Measurements from ENCODE around the gene BCAP31. TPM values are rescaled to one million over a fixed set of nuclear protein-coding genes. Genes with fewer than 3 reads are reported as not detected.
"Not testable (repeated sequence)": the region's sequence is repeated elsewhere in the genome, so short reads cannot be mapped to it uniquely, and the experiment has no call there.

BCAP31 gene
- total and polyA plus RNA-seq, 7 experiments from 2014 or later, result 80.2 to 329 (median 118) TPM

- ATAC-seq (no peak), DNase-seq (no peak)
- intact Hi-C loops (cut with micrococcal nuclease), result no loop called here
- no peaks in the 10 kb centered on the region for H3K4me1 ChIP-seq (ENCODE audit: control insufficient read depth in 2 of 2, insufficient read depth in 2 of 2, low read length in 2 of 2)
- Mint-ChIP-seq H3K4me3 (no peak overlapping the region), H3K9me3 (no peaks in the 10 kb centered on the region), H3K4me1 (peaks cover 0 to 10% (median under 1%) of the 10 kb centered on the region in 7 donors), H3K36me3 (no peaks in the 10 kb centered on the region), H3K27me3 (peaks cover 0 to 14% (median 3%) of the 10 kb centered on the region in 5 donors), H3K27ac (no peak overlapping the region)
- H3K36me3 ChIP-seq (ENCODE audit: control insufficient read depth in 2 of 3, insufficient read depth in 3 of 3, low read length in 3 of 3), result no peaks in the 10 kb centered on the region
- no peaks in the 10 kb centered on the region for H3K9me3 ChIP-seq (ENCODE audit: control insufficient read depth in 2 of 3, low read length in 3 of 3)
- ChIA-PET POLR2A (no interaction called here), CTCF (no interaction called here)
- H3K27ac ChIP-seq (ENCODE audit: low read depth, low read length), result no peak overlapping the region
- no peaks in the 10 kb centered on the region for H3K27me3 ChIP-seq (ENCODE audit: control insufficient read depth in 2 of 2, insufficient read depth in 2 of 2, low read length in 2 of 2)
- no peak overlapping the region for H3K4me3 ChIP-seq (ENCODE audit: low read length)
These were observed 22.2 kb upstream of the BCAP31 start for GRCh38 chrX:153746359-153746758.

GRCh38 chrX:153745067-153745433 lies 20.9 kb upstream of the BCAP31 start:
- H3K36me3 ChIP-seq (ENCODE audit: control insufficient read depth in 2 of 3, insufficient read depth in 3 of 3, low read length in 3 of 3); intact Hi-C loops (cut with micrococcal nuclease); DNase-seq; ATAC-seq; H3K4me3 ChIP-seq (ENCODE audit: low read length); H3K9me3 ChIP-seq (ENCODE audit: control insufficient read depth in 2 of 3, low read length in 3 of 3); H3K9me3 Mint-ChIP-seq; CTCF ChIA-PET; H3K36me3 Mint-ChIP-seq; H3K4me1 ChIP-seq (ENCODE audit: control insufficient read depth in 2 of 2, insufficient read depth in 2 of 2, low read length in 2 of 2); POLR2A ChIA-PET; H3K27ac ChIP-seq (ENCODE audit: low read depth, low read length); H3K27me3 ChIP-seq (ENCODE audit: control insufficient read depth in 2 of 2, insufficient read depth in 2 of 2, low read length in 2 of 2): not testable (repeated sequence)
- Mint-ChIP-seq H3K27ac (peak overlapping the region in 1 of 9 donors; percentile 60), H3K4me3 (peak overlapping the region in 6 of 10 donors; percentile 25 to 73 (median 58)), H3K27me3 (peaks cover 0 to 13% (median 3%) of the 10 kb centered on the region in 5 donors), H3K4me1 (peaks cover 0 to 21% (median 11%) of the 10 kb centered on the region in 7 donors)

DNA sequence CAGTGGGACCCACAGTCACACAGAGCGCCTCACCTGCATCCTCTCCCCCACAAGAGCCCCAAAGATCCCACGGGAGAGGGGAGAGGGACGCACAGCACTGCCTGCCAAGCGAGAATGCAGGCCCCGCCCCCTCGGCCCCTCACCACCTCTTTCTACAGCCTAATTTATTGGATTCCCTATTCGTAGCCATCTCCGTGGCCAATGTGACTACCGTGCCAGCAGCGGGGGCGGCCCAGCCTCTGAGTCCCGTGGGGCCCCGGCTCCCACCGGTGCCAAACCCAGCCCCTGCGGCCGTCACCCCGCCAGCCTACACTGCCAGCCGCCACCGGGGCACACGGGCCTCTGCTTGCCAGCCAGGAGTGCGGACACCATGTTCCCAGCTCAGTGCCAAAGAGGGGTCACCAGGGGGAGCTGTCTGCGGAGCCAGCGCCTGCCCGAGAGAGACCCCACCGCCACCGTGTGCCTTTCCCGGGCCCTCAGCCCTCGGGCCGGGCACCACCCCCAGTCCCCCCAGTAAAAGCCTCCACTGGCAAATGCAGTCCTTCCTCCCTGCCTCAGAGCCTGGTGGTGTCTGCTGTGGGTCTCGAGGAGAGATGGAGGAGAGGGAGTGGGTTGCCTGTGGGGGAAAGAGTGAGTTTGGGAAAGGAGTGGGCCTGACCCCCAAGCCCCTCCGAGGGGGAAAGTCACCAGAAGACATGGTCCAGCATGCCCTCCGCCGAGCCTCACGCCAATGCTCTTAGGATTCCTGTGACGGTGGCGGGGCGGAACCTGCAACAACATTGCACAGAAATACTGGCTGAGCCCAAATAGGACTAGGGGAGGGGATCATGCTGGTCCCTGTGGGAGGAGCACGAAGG lies 20.3 kb upstream of the BCAP31 start:
- Histone ChIP-seq H3K9me3 (ENCODE audit: control insufficient read depth in 2 of 3, low read length in 3 of 3) (no peaks in the 10 kb centered on the region), H3K27ac (ENCODE audit: low read depth, low read length) (no peak overlapping the region), H3K36me3 (ENCODE audit: control insufficient read depth in 2 of 3, insufficient read depth in 3 of 3, low read length in 3 of 3) (no peaks in the 10 kb centered on the region), H3K4me3 (ENCODE audit: low read length) (no peak overlapping the region), H3K4me1 (ENCODE audit: control insufficient read depth in 2 of 2, insufficient read depth in 2 of 2, low read length in 2 of 2) (peaks cover 5 to 14% of the 10 kb centered on the region in 2 donors), H3K27me3 (ENCODE audit: control insufficient read depth in 2 of 2, insufficient read depth in 2 of 2, low read length in 2 of 2) (no peaks in the 10 kb centered on the region)
- intact Hi-C loops (cut with micrococcal nuclease), result no loop called here
- ChIA-PET CTCF (no interaction called here), POLR2A (no interaction called here)
- H3K4me1 Mint-ChIP-seq, result peaks cover 0 to 27% (median 15%) of the 10 kb centered on the region in 7 donors
- DNase-seq, result peak in 3 of 9 donors; percentile 34 to 37 (median 35)
- peaks cover 0 to 6% (median 0%) of the 10 kb centered on the region in 5 donors for H3K36me3 Mint-ChIP-seq
- no peak for ATAC-seq
- H3K27ac Mint-ChIP-seq, result peak overlapping the region in 1 of 9 donors; percentile 60
- H3K9me3 Mint-ChIP-seq, result no peaks in the 10 kb centered on the region
- peak overlapping the region in 9 of 10 donors; percentile 14 to 73 (median 48) for H3K4me3 Mint-ChIP-seq
- H3K27me3 Mint-ChIP-seq, result peaks cover 0 to 7% (median 0%) of the 10 kb centered on the region in 5 donors

- peaks cover 0 to 35% (median 17%) of the 10 kb centered on the region in 7 donors for H3K4me1 Mint-ChIP-seq
- intact Hi-C loops (cut with micrococcal nuclease); H3K36me3 Mint-ChIP-seq; H3K4me3 Mint-ChIP-seq; H3K9me3 ChIP-seq (ENCODE audit: control insufficient read depth in 2 of 3, low read length in 3 of 3); H3K27me3 Mint-ChIP-seq; H3K27me3 ChIP-seq (ENCODE audit: control insufficient read depth in 2 of 2, insufficient read depth in 2 of 2, low read length in 2 of 2); H3K4me3 ChIP-seq (ENCODE audit: low read length); H3K36me3 ChIP-seq (ENCODE audit: control insufficient read depth in 2 of 3, insufficient read depth in 3 of 3, low read length in 3 of 3); ATAC-seq; H3K9me3 Mint-ChIP-seq; H3K27ac ChIP-seq (ENCODE audit: low read depth, low read length); DNase-seq; POLR2A ChIA-PET; H3K27ac Mint-ChIP-seq; CTCF ChIA-PET: not testable (repeated sequence)
- H3K4me1 ChIP-seq (ENCODE audit: control insufficient read depth in 2 of 2, insufficient read depth in 2 of 2, low read length in 2 of 2), result peaks cover 5 to 17% of the 10 kb centered on the region in 2 donors
These were observed 19.5 kb upstream of the BCAP31 start for GRCh38 chrX:153743468-153744209.

DNA sequence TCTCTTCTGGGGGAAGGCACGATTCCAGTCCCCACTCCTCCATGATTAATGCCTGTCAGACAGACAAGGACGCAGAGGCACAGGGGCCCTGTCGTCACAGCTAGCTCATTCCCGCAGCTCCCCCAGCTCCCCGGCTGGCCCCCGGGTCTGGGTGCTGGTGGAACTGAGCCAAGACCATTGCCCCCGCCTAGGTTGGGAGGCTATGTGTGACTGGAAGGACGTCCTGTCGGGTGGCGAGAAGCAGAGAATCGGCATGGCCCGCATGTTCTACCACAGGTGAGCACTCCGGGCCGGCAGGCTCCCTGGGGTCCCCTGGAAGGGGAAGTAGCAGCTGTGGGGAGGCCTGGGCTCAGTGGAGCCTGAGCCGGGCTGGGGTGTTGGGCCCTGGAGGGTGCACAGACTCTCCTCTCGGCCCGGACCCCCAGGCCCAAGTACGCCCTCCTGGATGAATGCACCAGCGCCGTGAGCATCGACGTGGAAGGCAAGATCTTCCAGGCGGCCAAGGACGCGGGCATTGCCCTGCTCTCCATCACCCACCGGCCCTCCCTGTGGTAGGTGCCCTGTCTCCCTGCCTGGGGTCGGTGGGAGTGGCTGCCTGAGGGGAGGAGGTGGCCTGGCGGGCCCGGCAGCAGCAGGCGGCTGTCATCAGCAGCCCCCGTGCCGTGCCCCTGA lies 18.7 kb upstream of the BCAP31 start:
- peaks cover 5 to 17% of the 10 kb centered on the region in 2 donors for H3K4me1 ChIP-seq (ENCODE audit: control insufficient read depth in 2 of 2, insufficient read depth in 2 of 2, low read length in 2 of 2)
- H3K9me3 ChIP-seq (ENCODE audit: control insufficient read depth in 2 of 3, low read length in 3 of 3); POLR2A ChIA-PET; CTCF ChIA-PET; H3K4me3 Mint-ChIP-seq; H3K4me3 ChIP-seq (ENCODE audit: low read length); DNase-seq; H3K36me3 Mint-ChIP-seq; H3K36me3 ChIP-seq (ENCODE audit: control insufficient read depth in 2 of 3, insufficient read depth in 3 of 3, low read length in 3 of 3); H3K27ac ChIP-seq (ENCODE audit: low read depth, low read length); H3K27me3 ChIP-seq (ENCODE audit: control insufficient read depth in 2 of 2, insufficient read depth in 2 of 2, low read length in 2 of 2); ATAC-seq; intact Hi-C loops (cut with micrococcal nuclease); H3K27me3 Mint-ChIP-seq; H3K9me3 Mint-ChIP-seq: not testable (repeated sequence)
- peak overlapping the region in 1 of 9 donors; percentile 17 for H3K27ac Mint-ChIP-seq
- H3K4me1 Mint-ChIP-seq, result peaks cover 0 to 35% (median 17%) of the 10 kb centered on the region in 7 donors

DNA sequence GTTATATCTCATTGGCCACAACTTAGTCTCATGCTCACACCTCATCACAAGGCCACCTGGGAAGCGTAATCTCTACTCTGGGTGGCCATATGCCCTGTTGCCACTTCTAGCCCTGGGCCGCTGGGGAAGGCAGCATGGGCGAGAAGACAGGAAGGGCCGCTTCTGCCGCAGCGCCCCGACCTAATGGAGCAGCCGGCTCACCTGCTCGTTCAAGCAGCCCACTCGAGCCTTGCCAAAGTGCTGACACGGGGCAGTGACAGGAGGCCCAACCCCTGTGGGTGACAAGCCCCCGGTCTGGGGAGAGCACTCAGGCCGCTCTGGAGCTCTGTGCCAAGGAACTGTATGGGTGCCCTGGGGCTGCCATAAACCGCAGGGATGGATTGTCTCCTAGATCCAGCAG lies 17.9 kb upstream of the BCAP31 start:
- H3K27ac ChIP-seq (ENCODE audit: low read depth, low read length); H3K4me3 Mint-ChIP-seq; H3K4me3 ChIP-seq (ENCODE audit: low read length); intact Hi-C loops (cut with micrococcal nuclease); ATAC-seq; H3K27me3 ChIP-seq (ENCODE audit: control insufficient read depth in 2 of 2, insufficient read depth in 2 of 2, low read length in 2 of 2); H3K36me3 ChIP-seq (ENCODE audit: control insufficient read depth in 2 of 3, insufficient read depth in 3 of 3, low read length in 3 of 3); CTCF ChIA-PET; H3K9me3 Mint-ChIP-seq; H3K9me3 ChIP-seq (ENCODE audit: control insufficient read depth in 2 of 3, low read length in 3 of 3); DNase-seq; H3K27me3 Mint-ChIP-seq; POLR2A ChIA-PET; H3K36me3 Mint-ChIP-seq: not testable (repeated sequence)
- peaks cover 0 to 35% (median 17%) of the 10 kb centered on the region in 7 donors for H3K4me1 Mint-ChIP-seq
- H3K27ac Mint-ChIP-seq, result peak overlapping the region in 1 of 9 donors; percentile 76
- H3K4me1 ChIP-seq (ENCODE audit: control insufficient read depth in 2 of 2, insufficient read depth in 2 of 2, low read length in 2 of 2), result peaks cover 5 to 17% of the 10 kb centered on the region in 2 donors
